GM21786 (cell line): ENCODE results near the gene NBEA.
"Not testable (repeated sequence)": the region's sequence is repeated elsewhere in the genome, so short reads cannot be mapped to it uniquely, and the experiment has no call there.

Source experiments
- ATAC-seq: cut with Tn5 transposase; IDR thresholded peaks from one replicate; pipeline ENCODE4 v1.9.1; 2021; ENCODE audit not compliant: unreplicated experiment

The NBEA gene

GRCh38 chr13:35365883-35366282 lies 423.8 kb downstream of the NBEA start:
- no peak for ATAC-seq

GRCh38 chr13:35367586-35367985 lies 425.5 kb downstream of the NBEA start:
- ATAC-seq, result no peak

DNA sequence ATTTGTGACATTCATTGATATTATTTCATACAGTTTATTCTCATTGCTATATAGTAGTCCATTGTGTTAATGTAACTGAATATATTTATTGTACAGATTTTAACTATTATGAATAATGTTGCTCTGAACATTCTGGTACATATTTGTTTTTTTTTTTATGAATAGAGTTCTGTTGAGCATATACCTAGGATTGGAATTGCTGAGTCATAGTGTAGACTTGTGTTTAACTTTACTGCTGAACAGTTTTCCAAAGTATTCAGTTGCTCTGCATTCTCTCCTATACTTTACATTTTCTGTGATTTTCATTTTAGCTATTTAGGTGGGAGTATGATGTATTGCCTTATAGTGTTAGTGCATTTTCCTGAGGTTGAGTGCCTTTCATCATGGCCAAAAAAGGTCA lies 436.9 kb downstream of the NBEA start:
- no peak for ATAC-seq

DNA sequence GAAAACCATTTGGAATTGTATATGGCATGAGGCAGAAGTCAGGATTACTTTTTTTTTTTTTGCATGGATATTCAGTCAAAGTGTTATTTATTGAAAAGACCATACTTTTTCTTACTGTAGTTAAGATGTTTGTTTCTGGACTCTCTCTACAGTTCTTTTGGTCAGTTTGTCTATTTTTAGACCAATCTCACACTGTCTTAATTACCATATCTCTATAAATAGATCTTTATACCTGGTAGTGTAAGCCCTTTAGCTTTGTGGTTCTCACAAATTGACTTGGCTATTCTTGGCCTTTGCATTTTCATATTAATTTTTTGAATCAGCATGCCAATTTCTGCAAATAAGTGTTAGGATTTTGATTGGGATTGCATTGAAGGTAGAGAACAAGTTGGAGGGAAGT lies 437.6 kb downstream of the NBEA start:
- no peak for ATAC-seq

GRCh38 chr13:35387682-35388250 lies 445.7 kb downstream of the NBEA start:
- ATAC-seq, result no peak

DNA sequence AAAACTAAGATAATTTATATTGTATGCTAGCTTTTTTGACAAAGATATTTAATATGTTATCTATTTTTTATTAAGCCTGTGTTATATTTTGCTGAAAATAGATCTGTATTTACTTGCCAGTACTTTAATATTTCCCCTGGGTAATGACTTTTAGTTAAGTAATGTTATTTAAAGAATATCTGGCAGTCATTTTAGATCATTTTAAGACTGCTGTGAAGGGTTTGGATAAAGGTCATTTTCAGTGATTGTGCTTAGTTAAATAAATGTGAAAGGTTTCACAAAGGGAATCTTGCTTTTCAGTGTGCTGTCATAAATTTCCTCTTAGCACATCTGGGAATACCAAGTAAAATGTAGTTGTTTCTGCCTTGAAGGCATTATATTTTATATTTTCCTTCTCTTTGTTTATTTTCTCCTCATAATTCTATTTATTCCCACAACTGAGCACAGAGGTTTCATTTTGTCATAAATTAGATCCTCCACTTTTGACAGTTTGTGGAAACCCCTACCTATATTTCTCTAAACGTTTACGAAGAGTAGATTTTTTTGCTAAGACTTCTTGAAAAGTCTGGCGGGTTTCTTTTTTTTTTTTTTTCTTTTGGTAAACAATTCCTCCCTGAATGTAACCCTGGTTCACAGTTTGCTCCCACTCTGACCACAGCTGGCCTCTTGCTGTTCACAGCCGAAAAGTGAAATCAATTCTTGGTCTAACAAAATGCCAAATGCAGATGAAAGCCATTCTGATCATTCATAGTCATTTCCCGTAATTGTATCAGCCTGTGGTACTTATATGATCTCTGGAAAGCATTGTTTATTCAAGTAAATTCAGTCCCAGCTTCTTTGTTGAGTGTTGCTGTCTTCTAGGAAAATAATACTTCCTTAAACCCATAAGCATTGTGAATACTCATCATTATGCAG lies 446.6 kb downstream of the NBEA start:
- ATAC-seq, result no peak

DNA sequence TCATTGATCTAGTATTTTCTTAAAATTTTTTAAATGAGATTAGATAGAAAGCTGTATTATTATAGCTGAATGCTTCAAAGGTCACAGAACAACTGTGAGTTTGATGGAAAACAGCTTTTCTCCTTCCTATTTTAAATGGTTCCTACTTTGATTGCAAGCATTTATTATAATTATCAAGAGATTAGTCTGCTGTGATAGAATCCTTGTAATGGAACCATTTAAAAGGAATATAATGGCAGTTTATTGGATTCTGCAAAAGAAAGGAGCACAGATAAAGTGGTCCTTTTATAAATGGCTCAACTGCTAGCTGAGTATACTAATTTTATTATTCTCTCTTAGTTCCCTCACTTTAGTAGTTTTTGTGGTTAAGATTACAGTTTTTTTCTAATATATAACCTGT lies 447.5 kb downstream of the NBEA start:
- ATAC-seq, result no peak

GRCh38 chr13:35392768-35393167 lies 450.7 kb downstream of the NBEA start:
- no peak for ATAC-seq

DNA sequence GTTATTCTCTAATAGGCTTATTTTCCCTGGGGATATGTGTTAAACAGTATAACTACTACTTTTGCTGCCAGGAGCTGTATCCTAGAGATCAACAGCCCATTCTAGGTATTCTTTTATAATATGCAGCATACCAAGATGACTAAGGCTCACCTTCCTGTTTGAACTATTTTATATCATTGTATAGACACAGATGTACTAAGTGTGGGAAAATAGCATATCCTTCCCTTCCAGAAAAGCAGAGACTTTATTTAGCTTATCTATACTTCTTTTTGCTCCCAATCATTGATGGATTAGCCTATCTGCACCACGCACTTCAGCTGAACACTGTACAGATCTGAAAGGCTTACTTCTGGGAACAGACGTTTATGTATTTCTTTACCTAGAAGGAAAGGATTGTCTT lies 451.8 kb downstream of the NBEA start:
- ATAC-seq, result no peak

GRCh38 chr13:35408285-35408684 lies 466.2 kb downstream of the NBEA start:
- not testable (repeated sequence) for ATAC-seq

GRCh38 chr13:35411059-35411744 lies 469.1 kb downstream of the NBEA start:
- ATAC-seq, result no peak

GRCh38 chr13:35448465-35448864 lies 506.4 kb downstream of the NBEA start:
- no peak for ATAC-seq

GRCh38 chr13:35449821-35450220 lies 507.8 kb downstream of the NBEA start:
- ATAC-seq, result no peak

- no peak for ATAC-seq
Measured at GRCh38 chr13:35455022-35455421, 513.0 kb downstream of the NBEA start.

GRCh38 chr13:35457258-35457657 lies 515.2 kb downstream of the NBEA start:
- no peak for ATAC-seq

GRCh38 chr13:35460061-35460460 lies 518.0 kb downstream of the NBEA start:
- no peak for ATAC-seq

DNA sequence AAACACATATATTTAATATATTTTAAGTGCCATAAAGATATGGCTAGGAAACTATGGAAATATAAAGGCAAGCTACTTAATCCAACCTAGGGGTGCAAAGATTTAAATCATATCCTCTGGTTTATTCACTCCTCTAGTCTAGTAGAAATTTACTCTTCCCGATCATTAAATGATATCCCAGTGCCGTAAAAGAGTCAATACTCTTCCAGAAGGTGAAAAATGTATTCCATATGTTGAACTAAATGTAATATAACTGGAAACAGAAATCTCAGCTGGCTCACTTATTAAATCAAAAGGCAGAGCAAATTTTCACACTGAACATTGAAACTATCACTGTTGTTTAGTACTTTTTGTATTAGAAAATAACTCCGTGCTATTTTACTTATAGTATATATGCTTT lies 523.3 kb downstream of the NBEA start:
- ATAC-seq, result no peak

DNA sequence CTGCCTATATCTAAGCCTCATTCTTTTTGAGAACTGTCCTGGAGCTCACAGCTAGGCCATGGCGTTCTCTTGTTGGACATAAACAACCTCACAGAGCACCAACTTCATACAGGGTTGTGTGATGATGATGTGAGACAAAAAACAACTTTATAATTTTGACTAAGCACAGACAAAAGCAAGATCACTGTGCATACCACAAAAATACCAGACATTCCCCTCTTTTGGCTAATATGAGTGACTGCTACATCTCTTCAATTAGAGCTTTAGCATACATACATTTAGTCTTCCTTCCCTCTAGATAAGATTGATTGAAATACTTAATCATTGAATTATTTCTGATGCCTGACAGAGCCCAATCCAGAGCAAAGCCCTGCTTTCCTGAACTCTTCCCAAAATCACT lies 526.1 kb downstream of the NBEA start:
- no peak for ATAC-seq

DNA sequence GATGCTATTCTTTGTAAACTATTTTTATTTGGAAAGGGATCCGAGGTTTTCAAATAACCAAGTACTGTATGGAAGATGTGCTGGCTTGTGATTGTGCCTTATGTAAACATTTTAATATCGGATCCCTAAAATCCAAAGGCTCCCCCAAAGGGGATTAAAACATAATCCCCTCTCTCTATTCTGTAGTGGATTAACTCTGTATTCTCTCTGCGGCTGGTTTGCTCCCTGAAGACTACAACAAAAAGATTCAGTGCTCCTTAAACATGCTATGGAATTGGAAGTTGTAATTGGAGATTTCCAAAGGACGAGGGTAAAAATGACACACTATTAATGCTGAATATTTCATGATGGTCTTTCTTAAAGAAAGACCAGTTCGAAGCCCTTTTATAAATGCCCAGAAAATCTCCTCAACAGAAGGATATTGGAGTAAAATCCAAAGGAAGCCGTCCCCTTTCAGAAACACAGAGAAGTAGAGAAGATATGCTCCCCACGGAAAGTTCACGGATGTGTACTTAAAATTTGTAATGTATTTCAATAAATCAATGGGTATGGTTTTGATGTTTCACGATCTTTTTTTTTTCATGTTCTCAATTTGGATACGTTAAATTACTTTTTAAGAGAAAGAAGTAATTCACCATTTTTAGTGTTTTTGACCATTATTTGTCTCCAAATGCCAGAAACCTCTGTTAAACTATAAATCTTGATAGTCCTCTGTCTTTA lies 527.9 kb downstream of the NBEA start:
- ATAC-seq, result no peak

- no peak for ATAC-seq
Measured at GRCh38 chr13:35470671-35471661, 528.9 kb downstream of the NBEA start.
